GM21619 (cell line): ENCODE results near the gene GRAMD1B.
"Not testable (repeated sequence)": the region's sequence is repeated elsewhere in the genome, so short reads cannot be mapped to it uniquely, and the experiment has no call there.

Source experiments
- ATAC-seq: cut with Tn5 transposase; IDR thresholded peaks from one replicate; pipeline ENCODE4 v1.9.1; 2021; ENCODE audit not compliant: unreplicated experiment

The GRAMD1B gene

GRCh38 chr11:123439616-123440015, 9.5 kb downstream of the GRAMD1B start:
- no peak for ATAC-seq

- ATAC-seq, result no peak
Measured at GRCh38 chr11:123441161-123441560, 11.1 kb downstream of the GRAMD1B start.

GRCh38 chr11:123443851-123444623, 14.0 kb downstream of the GRAMD1B start:
- ATAC-seq, result no peak

GRCh38 chr11:123448823-123449222, 18.8 kb downstream of the GRAMD1B start:
- ATAC-seq, result no peak

- no peak for ATAC-seq
Measured at GRCh38 chr11:123449436-123449835, 19.4 kb downstream of the GRAMD1B start.

- ATAC-seq, result no peak
Measured at GRCh38 chr11:123450623-123451022, 20.6 kb downstream of the GRAMD1B start.

- ATAC-seq, result no peak
Measured at GRCh38 chr11:123451183-123451781, 21.2 kb downstream of the GRAMD1B start.

- ATAC-seq, result no peak
Measured at GRCh38 chr11:123452794-123453193, 22.7 kb downstream of the GRAMD1B start.

- ATAC-seq, result no peak
Measured at GRCh38 chr11:123454060-123454651, 24.1 kb downstream of the GRAMD1B start.

- ATAC-seq, result no peak
Measured at GRCh38 chr11:123454796-123455195, 24.7 kb downstream of the GRAMD1B start.

- not testable (repeated sequence) for ATAC-seq
Measured at GRCh38 chr11:123456448-123456847, 26.4 kb downstream of the GRAMD1B start.

- no peak for ATAC-seq
Measured at GRCh38 chr11:123457187-123457770, 27.2 kb downstream of the GRAMD1B start.

- ATAC-seq, result no peak
Measured at GRCh38 chr11:123458501-123458900, 28.4 kb downstream of the GRAMD1B start.

- ATAC-seq, result no peak
Measured at GRCh38 chr11:123460012-123460700, 30.1 kb downstream of the GRAMD1B start.

GRCh38 chr11:123461164-123461563, 31.1 kb downstream of the GRAMD1B start:
- no peak for ATAC-seq

GRCh38 chr11:123465667-123466066, 35.6 kb downstream of the GRAMD1B start:
- not testable (repeated sequence) for ATAC-seq

- not testable (repeated sequence) for ATAC-seq
Measured at GRCh38 chr11:123466172-123466571, 36.1 kb downstream of the GRAMD1B start.

GRCh38 chr11:123469089-123469488, 39.0 kb downstream of the GRAMD1B start:
- ATAC-seq, result no peak

GRCh38 chr11:123469586-123469985, 39.5 kb downstream of the GRAMD1B start:
- ATAC-seq, result no peak

GRCh38 chr11:123470842-123471241, 40.8 kb downstream of the GRAMD1B start:
- ATAC-seq, result no peak

- ATAC-seq, result no peak
Measured at GRCh38 chr11:123472236-123472935, 42.3 kb downstream of the GRAMD1B start.
